WTC11 (cell line): ENCODE measurements around the gene SPATA12.

Experiments used
- ATF1 ChIP-seq: sonication (generic); formaldehyde crosslinking; IDR thresholded peaks from 2 replicates; pipeline ENCODE4 v1.8.1; 2023; ENCODE audit warnings: mild to moderate bottlenecking, moderate library complexity, missing genetic modification reagents
- CBFB ChIP-seq: sonication (generic); formaldehyde crosslinking; IDR thresholded peaks from 2 replicates; pipeline ENCODE4 v1.8.1; 2022; ENCODE audit warnings: mild to moderate bottlenecking, low read depth, missing genetic modification reagents
- CREB1 ChIP-seq: sonication (generic); formaldehyde crosslinking; IDR thresholded peaks from 2 replicates; pipeline ENCODE4 v1.8.0; 2023; ENCODE audit warnings: mild to moderate bottlenecking, missing genetic modification reagents
- CTCF ChIP-seq: fragments of 200-600 bp; IDR thresholded peaks from 2 replicates; pipeline ENCODE4 v1.8.0; 2022; ENCODE audit warnings: antibody characterized with exemption
- HMGXB4 ChIP-seq: sonication (generic); formaldehyde crosslinking; IDR thresholded peaks from 2 replicates; pipeline ENCODE4 v1.8.1; 2023; ENCODE audit warnings: mild to moderate bottlenecking, moderate library complexity, missing genetic modification reagents
- JUN ChIP-seq: sonication (generic); formaldehyde crosslinking; IDR thresholded peaks from 2 replicates; pipeline ENCODE4 v1.8.0; 2023; ENCODE audit warnings: mild to moderate bottlenecking, missing genetic modification reagents
- NFYB ChIP-seq: sonication (generic); formaldehyde crosslinking; conservative IDR thresholded peaks from 2 replicates; pipeline ENCODE4 v1.8.0; 2022; ENCODE audit warnings: low read depth, missing genetic modification reagents
- NR2C2 ChIP-seq: sonication (generic); formaldehyde crosslinking; IDR thresholded peaks from 2 replicates; pipeline ENCODE4 v1.8.0; 2022; ENCODE audit warnings: mild to moderate bottlenecking, missing genetic modification reagents
- NR3C1 ChIP-seq: sonication (generic); formaldehyde crosslinking; conservative IDR thresholded peaks from 2 replicates; pipeline ENCODE4 v1.8.1; 2023; ENCODE audit warnings: low read depth, mild to moderate bottlenecking, missing genetic modification reagents
- SP1 ChIP-seq: sonication (generic); formaldehyde crosslinking; conservative IDR thresholded peaks from 2 replicates; pipeline ENCODE4 v1.8.1; 2022; ENCODE audit warnings: missing genetic modification reagents
- STAT6 ChIP-seq: sonication (generic); formaldehyde crosslinking; conservative IDR thresholded peaks from 2 replicates; pipeline ENCODE4 v1.8.1; 2023; ENCODE audit warnings: mild to moderate bottlenecking, low read depth, missing genetic modification reagents, moderate library complexity
- TEAD4 ChIP-seq: sonication (generic); formaldehyde crosslinking; IDR thresholded peaks from 2 replicates; pipeline ENCODE4 v1.8.0; 2022; ENCODE audit warnings: mild to moderate bottlenecking, missing genetic modification reagents
- TF ChIP-seq, protein P1 (sequence below): sonication (generic); formaldehyde crosslinking; IDR thresholded peaks from 2 replicates; pipeline ENCODE4 v1.8.1; 2023; ENCODE audit warnings: mild to moderate bottlenecking, missing genetic modification reagents
- TF ChIP-seq, protein P2 (sequence below): sonication (generic); formaldehyde crosslinking; IDR thresholded peaks from 2 replicates; pipeline ENCODE4 v1.8.1; 2023; ENCODE audit warnings: mild to moderate bottlenecking, missing genetic modification reagents, moderate library complexity

DNA sequence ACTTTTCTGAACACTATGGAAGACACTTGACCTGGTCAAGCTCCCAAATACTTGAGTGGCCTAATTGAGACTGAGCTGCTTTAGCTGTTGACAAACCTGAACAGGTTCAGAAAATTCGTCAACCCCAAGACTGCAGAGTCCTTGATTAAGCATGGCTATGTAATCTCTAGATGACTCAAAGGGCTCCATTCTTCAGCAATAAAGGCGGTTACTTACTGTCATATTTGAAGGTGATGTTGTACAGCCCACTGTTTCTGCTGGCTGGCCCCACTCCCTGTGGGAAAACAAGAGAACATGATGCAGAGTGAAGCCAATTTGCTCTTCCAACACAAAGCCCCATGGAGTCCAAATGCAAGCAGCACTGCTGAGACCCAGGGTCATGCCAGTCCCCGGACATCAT, 59.6 kb downstream of the SPATA12 start:
- TF ChIP-seq, protein P1, sequence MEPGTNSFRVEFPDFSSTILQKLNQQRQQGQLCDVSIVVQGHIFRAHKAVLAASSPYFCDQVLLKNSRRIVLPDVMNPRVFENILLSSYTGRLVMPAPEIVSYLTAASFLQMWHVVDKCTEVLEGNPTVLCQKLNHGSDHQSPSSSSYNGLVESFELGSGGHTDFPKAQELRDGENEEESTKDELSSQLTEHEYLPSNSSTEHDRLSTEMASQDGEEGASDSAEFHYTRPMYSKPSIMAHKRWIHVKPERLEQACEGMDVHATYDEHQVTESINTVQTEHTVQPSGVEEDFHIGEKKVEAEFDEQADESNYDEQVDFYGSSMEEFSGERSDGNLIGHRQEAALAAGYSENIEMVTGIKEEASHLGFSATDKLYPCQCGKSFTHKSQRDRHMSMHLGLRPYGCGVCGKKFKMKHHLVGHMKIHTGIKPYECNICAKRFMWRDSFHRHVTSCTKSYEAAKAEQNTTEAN (CRISPR knock-in tag), result no peak
- no peak for TF ChIP-seq JUN (CRISPR knock-in tag)
- no peak for TF ChIP-seq CTCF
- TF ChIP-seq CBFB, result no peak
- no peak for TF ChIP-seq NR3C1 (CRISPR knock-in tag)
- no peak for TF ChIP-seq TEAD4
- TF ChIP-seq, protein P2, sequence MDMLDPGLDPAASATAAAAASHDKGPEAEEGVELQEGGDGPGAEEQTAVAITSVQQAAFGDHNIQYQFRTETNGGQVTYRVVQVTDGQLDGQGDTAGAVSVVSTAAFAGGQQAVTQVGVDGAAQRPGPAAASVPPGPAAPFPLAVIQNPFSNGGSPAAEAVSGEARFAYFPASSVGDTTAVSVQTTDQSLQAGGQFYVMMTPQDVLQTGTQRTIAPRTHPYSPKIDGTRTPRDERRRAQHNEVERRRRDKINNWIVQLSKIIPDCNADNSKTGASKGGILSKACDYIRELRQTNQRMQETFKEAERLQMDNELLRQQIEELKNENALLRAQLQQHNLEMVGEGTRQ (CRISPR knock-in tag), result no peak
- no peak for TF ChIP-seq HMGXB4
- no peak for TF ChIP-seq NFYB
- TF ChIP-seq CREB1 (CRISPR knock-in tag), result no peak
- no peak for TF ChIP-seq STAT6
- no peak for TF ChIP-seq SP1 (CRISPR knock-in tag)
- no peak for TF ChIP-seq NR2C2 (CRISPR knock-in tag)
- no peak for TF ChIP-seq ATF1 (CRISPR knock-in tag)
